ENCODE measurements around the gene ABLIM2.

ABLIM2 gene

GRCh38 chr4:8102076-8102355, 56.6 kb downstream of the ABLIM2 start:
- Mint-ChIP-seq H3K9me3 (no peaks in the 10 kb centered on the region), H3K27ac (ENCODE audit: low read depth) (no peak overlapping the region), H3K4me3 (no peak overlapping the region), H3K36me3 (ENCODE audit: insufficient read depth) (peaks cover 2% of the 10 kb centered on the region), H3K4me1 (no peaks in the 10 kb centered on the region), H3K27me3 (no peaks in the 10 kb centered on the region)
- ATAC-seq (replicated peaks; ENCODE audit: extremely low read depth, poor library complexity, severe bottlenecking) (no peak), DNase-seq (ENCODE audit: low spot score in 2 of 2) (no peak)

GRCh38 chr4:8101213-8102075, 57.2 kb downstream of the ABLIM2 start:
- Mint-ChIP-seq H3K36me3 (ENCODE audit: insufficient read depth) (peaks cover 2% of the 10 kb centered on the region), H3K4me3 (no peak overlapping the region), H3K9me3 (no peaks in the 10 kb centered on the region), H3K27me3 (no peaks in the 10 kb centered on the region), H3K4me1 (no peaks in the 10 kb centered on the region), H3K27ac (ENCODE audit: low read depth) (no peak overlapping the region)
- DNase-seq (ENCODE audit: low spot score in 2 of 2) = no peak
- ATAC-seq (replicated peaks; ENCODE audit: extremely low read depth, poor library complexity, severe bottlenecking) = no peak

- Mint-ChIP-seq H3K27ac (ENCODE audit: low read depth) (no peak overlapping the region), H3K27me3 (no peaks in the 10 kb centered on the region), H3K36me3 (ENCODE audit: insufficient read depth) (peaks cover 2% of the 10 kb centered on the region), H3K9me3 (peaks cover 1% of the 10 kb centered on the region), H3K4me3 (no peak overlapping the region), H3K4me1 (no peaks in the 10 kb centered on the region)
- no peak for ATAC-seq (replicated peaks; ENCODE audit: extremely low read depth, poor library complexity, severe bottlenecking)
- DNase-seq (ENCODE audit: low spot score in 2 of 2) = no peak
These were observed 58.6 kb downstream of the ABLIM2 start for GRCh38 chr4:8099981-8100464.

- Mint-ChIP-seq H3K9me3 (peaks cover 15% of the 10 kb centered on the region), H3K27me3 (no peaks in the 10 kb centered on the region), H3K36me3 (ENCODE audit: insufficient read depth) (peaks cover 4% of the 10 kb centered on the region), H3K4me1 (no peaks in the 10 kb centered on the region), H3K27ac (ENCODE audit: low read depth) (no peak overlapping the region), H3K4me3 (no peak overlapping the region)
- ATAC-seq (replicated peaks; ENCODE audit: extremely low read depth, poor library complexity, severe bottlenecking) (no peak), DNase-seq (ENCODE audit: low spot score in 2 of 2) (no peak)
These were observed 60.1 kb downstream of the ABLIM2 start for GRCh38 chr4:8098506-8098905.

- H3K4me3 Mint-ChIP-seq = no peak overlapping the region
- H3K27me3 Mint-ChIP-seq = no peaks in the 10 kb centered on the region
- no peaks in the 10 kb centered on the region for H3K4me1 Mint-ChIP-seq
- peaks cover 17% of the 10 kb centered on the region for H3K9me3 Mint-ChIP-seq
- peaks cover 4% of the 10 kb centered on the region for H3K36me3 Mint-ChIP-seq (ENCODE audit: insufficient read depth)
- ATAC-seq (replicated peaks; ENCODE audit: extremely low read depth, poor library complexity, severe bottlenecking) (no peak), DNase-seq (ENCODE audit: low spot score in 2 of 2) (no peak)
- no peak overlapping the region for H3K27ac Mint-ChIP-seq (ENCODE audit: low read depth)
These were observed 60.8 kb downstream of the ABLIM2 start for GRCh38 chr4:8097721-8098345.

GRCh38 chr4:8097141-8097541, 61.5 kb downstream of the ABLIM2 start:
- Mint-ChIP-seq H3K4me1 (no peaks in the 10 kb centered on the region), H3K4me3 (no peak overlapping the region), H3K27ac (ENCODE audit: low read depth) (no peak overlapping the region), H3K27me3 (no peaks in the 10 kb centered on the region), H3K9me3 (peaks cover 17% of the 10 kb centered on the region), H3K36me3 (ENCODE audit: insufficient read depth) (peaks cover 4% of the 10 kb centered on the region)
- DNase-seq (ENCODE audit: low spot score in 2 of 2) = no peak
- no peak for ATAC-seq (replicated peaks; ENCODE audit: extremely low read depth, poor library complexity, severe bottlenecking)

- H3K9me3 Mint-ChIP-seq = peaks cover 17% of the 10 kb centered on the region
- no peaks in the 10 kb centered on the region for H3K4me1 Mint-ChIP-seq
- no peak overlapping the region for H3K4me3 Mint-ChIP-seq
- peaks cover 4% of the 10 kb centered on the region for H3K36me3 Mint-ChIP-seq (ENCODE audit: insufficient read depth)
- no peak for DNase-seq (ENCODE audit: low spot score in 2 of 2)
- ATAC-seq (replicated peaks; ENCODE audit: extremely low read depth, poor library complexity, severe bottlenecking) = no peak
- H3K27ac Mint-ChIP-seq (ENCODE audit: low read depth) = no peak overlapping the region
- H3K27me3 Mint-ChIP-seq = no peaks in the 10 kb centered on the region
These were observed 61.9 kb downstream of the ABLIM2 start for GRCh38 chr4:8096690-8097061.

- ATAC-seq (replicated peaks; ENCODE audit: extremely low read depth, poor library complexity, severe bottlenecking) (no peak), DNase-seq (ENCODE audit: low spot score in 2 of 2) (no peak)
- Mint-ChIP-seq H3K4me3 (no peak overlapping the region), H3K27me3 (no peaks in the 10 kb centered on the region), H3K4me1 (no peaks in the 10 kb centered on the region), H3K9me3 (peaks cover 17% of the 10 kb centered on the region), H3K27ac (ENCODE audit: low read depth) (no peak overlapping the region), H3K36me3 (ENCODE audit: insufficient read depth) (peaks cover 4% of the 10 kb centered on the region)
These were observed 62.5 kb downstream of the ABLIM2 start for GRCh38 chr4:8095956-8096689.

- Mint-ChIP-seq H3K9me3 (peaks cover 17% of the 10 kb centered on the region), H3K27ac (ENCODE audit: low read depth) (no peak overlapping the region), H3K4me3 (no peak overlapping the region), H3K36me3 (ENCODE audit: insufficient read depth) (peaks cover 2% of the 10 kb centered on the region), H3K4me1 (no peaks in the 10 kb centered on the region), H3K27me3 (no peaks in the 10 kb centered on the region)
- no peak for DNase-seq (ENCODE audit: low spot score in 2 of 2)
- ATAC-seq (replicated peaks; ENCODE audit: extremely low read depth, poor library complexity, severe bottlenecking) = no peak
These were observed 64.9 kb downstream of the ABLIM2 start for GRCh38 chr4:8093587-8094274.

GRCh38 chr4:8092282-8092681, 66.3 kb downstream of the ABLIM2 start:
- Mint-ChIP-seq H3K36me3 (ENCODE audit: insufficient read depth) (peaks cover 2% of the 10 kb centered on the region), H3K4me1 (no peaks in the 10 kb centered on the region), H3K9me3 (peaks cover 17% of the 10 kb centered on the region), H3K4me3 (no peak overlapping the region), H3K27ac (ENCODE audit: low read depth) (no peak overlapping the region), H3K27me3 (no peaks in the 10 kb centered on the region)
- no peak for ATAC-seq (replicated peaks; ENCODE audit: extremely low read depth, poor library complexity, severe bottlenecking)
- no peak for DNase-seq (ENCODE audit: low spot score in 2 of 2)

- DNase-seq (ENCODE audit: low spot score in 2 of 2) (no peak), ATAC-seq (replicated peaks; ENCODE audit: extremely low read depth, poor library complexity, severe bottlenecking) (no peak)
- H3K36me3 Mint-ChIP-seq (ENCODE audit: insufficient read depth) = peaks cover 2% of the 10 kb centered on the region
- H3K4me3 Mint-ChIP-seq = no peak overlapping the region
- no peak overlapping the region for H3K27ac Mint-ChIP-seq (ENCODE audit: low read depth)
- peaks cover 17% of the 10 kb centered on the region for H3K9me3 Mint-ChIP-seq
- no peaks in the 10 kb centered on the region for H3K27me3 Mint-ChIP-seq
- no peaks in the 10 kb centered on the region for H3K4me1 Mint-ChIP-seq
These were observed 67.8 kb downstream of the ABLIM2 start for GRCh38 chr4:8090744-8091301.

GRCh38 chr4:8090312-8090711, 68.3 kb downstream of the ABLIM2 start:
- Mint-ChIP-seq H3K27me3 (no peaks in the 10 kb centered on the region), H3K27ac (ENCODE audit: low read depth) (no peak overlapping the region), H3K4me3 (no peak overlapping the region), H3K36me3 (ENCODE audit: insufficient read depth) (peaks cover 2% of the 10 kb centered on the region), H3K4me1 (no peaks in the 10 kb centered on the region), H3K9me3 (peaks cover 17% of the 10 kb centered on the region)
- DNase-seq (ENCODE audit: low spot score in 2 of 2) (no peak), ATAC-seq (replicated peaks; ENCODE audit: extremely low read depth, poor library complexity, severe bottlenecking) (no peak)
